Mononuclear cell (primary cell): ENCODE results near the gene DNAI1. TPM values are rescaled to one million over a fixed set of nuclear protein-coding genes. Genes with fewer than 3 reads are reported as not detected.

Experiments used
- H3K27me3 ChIP-seq: 2 replicates; pipeline ENCODE4 v1.6.0; 2011; ENCODE audit warnings: low read length, control low read depth; ENCODE audit not compliant: insufficient read depth
- H3K4me1 ChIP-seq: 2 replicates; pipeline ENCODE4 v1.5.1; 2011; ENCODE audit warnings: mild to moderate bottlenecking, low read length, control low read depth; ENCODE audit not compliant: insufficient read depth
- H3K4me3 ChIP-seq: 2 replicates; pipeline ENCODE4 v1.5.1; 2011; ENCODE audit warnings: mild to moderate bottlenecking, low read length, moderate library complexity
- H3K9me3 ChIP-seq: 2 replicates; pipeline ENCODE4 v1.5.1; 2011; ENCODE audit warnings: low read depth, mild to moderate bottlenecking, control low read depth, low read length
- total RNA-seq: library from RNA; depleted of rRNA; stranded (reverse); fragments of >200 nt; gene quantifications from one replicate; pipeline ENCODE4 v1.2.3, GENCODE V29; 2012

The DNAI1 gene
- total RNA-seq, 1 donor = not detected

GRCh38 chr9:34570376-34570775 lies 111.8 kb downstream of the DNAI1 start:
- H3K9me3 ChIP-seq = no peaks in the 10 kb centered on the region
- H3K4me1 ChIP-seq = no peaks in the 10 kb centered on the region
- H3K4me3 ChIP-seq = no peak overlapping the region
- H3K27me3 ChIP-seq = no peaks in the 10 kb centered on the region

Other genes starting within 250 kb of the DNAI1 start
- 0.21 TPM for gene KIF24, start 129.5 kb upstream of the DNAI1 start, total RNA-seq
- 8.9 TPM for gene NUDT2, start 129.2 kb upstream of the DNAI1 start, total RNA-seq
- 0.10 TPM for gene MYORG, start 81.9 kb upstream of the DNAI1 start, total RNA-seq
- gene FAM219A, start 235 bp upstream of the DNAI1 start, total RNA-seq = 2.0 TPM
- 0.63 TPM for gene ENHO, start 64.2 kb downstream of the DNAI1 start, total RNA-seq
- not detected for gene CNTFR, start 130.9 kb downstream of the DNAI1 start, total RNA-seq
- 6.1 TPM for gene RPP25L, start 153.3 kb downstream of the DNAI1 start, total RNA-seq
- 43.6 TPM for gene DCTN3, start 161.7 kb downstream of the DNAI1 start, total RNA-seq
- not detected for gene ARID3C, start 170.3 kb downstream of the DNAI1 start, total RNA-seq
- gene SIGMAR1, start 179.0 kb downstream of the DNAI1 start, total RNA-seq = 15.6 TPM
- 46.4 TPM for gene GALT, start 187.9 kb downstream of the DNAI1 start, total RNA-seq
- 17.8 TPM for gene IL11RA, start 193.4 kb downstream of the DNAI1 start, total RNA-seq
- gene CCL27, start 203.9 kb downstream of the DNAI1 start, total RNA-seq = 0.21 TPM
- not detected for gene CCL19, start 232.5 kb downstream of the DNAI1 start, total RNA-seq